ENCODE measurements around the gene NOS1AP. TPM values are rescaled to one million over a fixed set of nuclear protein-coding genes. Genes with fewer than 3 reads are reported as not detected.

The NOS1AP gene
- total RNA-seq, 4 donors from 2014 or later, result 0.99 to 9.0 (median 4.0) TPM

- WGBS, result 74% methylated on average over 5 of the region's 5 CpGs
- no peaks in the 10 kb centered on the region for H3K4me1 ChIP-seq
- no peaks in the 10 kb centered on the region for H3K9me3 ChIP-seq
- DNase-seq (ENCODE audit: extremely low spot score), result no peak
- H3K27ac ChIP-seq (replicated peaks in 1 of 4), result no peak overlapping the region
- intact Hi-C loops (cut with DNase I), result no loop called here
- H3K4me3 ChIP-seq, result no peak overlapping the region
- no peaks in the 10 kb centered on the region for H3K36me3 ChIP-seq
- TF ChIP-seq CTCF (IDR thresholded peaks at IDR 0.05) (no peak), POLR2A (IDR thresholded peaks at IDR 0.05; ENCODE audit: low read depth) (no peak), EP300 (IDR thresholded peaks at IDR 0.05) (no peak)
- H3K27me3 ChIP-seq, result no peaks in the 10 kb centered on the region
Observed at GRCh38 chr1:162145966-162146696, 76.6 kb downstream of the NOS1AP start.

GRCh38 chr1:162147760-162148159 lies 78.3 kb downstream of the NOS1AP start:
- 57% methylated on average over 1 of the region's 1 CpG for WGBS
- Histone ChIP-seq H3K36me3 (no peaks in the 10 kb centered on the region), H3K27me3 (no peaks in the 10 kb centered on the region), H3K9me3 (no peaks in the 10 kb centered on the region), H3K4me1 (no peaks in the 10 kb centered on the region), H3K27ac (replicated peaks in 1 of 4) (no peak overlapping the region), H3K4me3 (no peak overlapping the region)
- TF ChIP-seq CTCF (IDR thresholded peaks at IDR 0.05) (no peak), POLR2A (IDR thresholded peaks at IDR 0.05; ENCODE audit: low read depth) (no peak), EP300 (IDR thresholded peaks at IDR 0.05) (no peak), POLR2AphosphoS5 (IDR thresholded peaks at IDR 0.05) (no peak)
- DNase-seq (ENCODE audit: extremely low spot score), result no peak
- intact Hi-C loops (cut with DNase I), result no loop called here

GRCh38 chr1:162150112-162150511 lies 80.6 kb downstream of the NOS1AP start:
- no peak for TF ChIP-seq POLR2A (IDR thresholded peaks at IDR 0.05; ENCODE audit: low read depth)
- TF ChIP-seq EP300 (IDR thresholded peaks at IDR 0.05), result no peak
- no peak for TF ChIP-seq POLR2AphosphoS5 (IDR thresholded peaks at IDR 0.05)
- TF ChIP-seq CTCF (IDR thresholded peaks at IDR 0.05), result no peak
- H3K36me3 ChIP-seq, result no peaks in the 10 kb centered on the region
- H3K4me3 ChIP-seq, result no peak overlapping the region
- H3K4me1 ChIP-seq, result no peaks in the 10 kb centered on the region
- no peak overlapping the region for H3K27ac ChIP-seq (replicated peaks in 1 of 4)
- H3K9me3 ChIP-seq, result no peaks in the 10 kb centered on the region
- intact Hi-C loops (cut with DNase I), result no loop called here
- DNase-seq (ENCODE audit: extremely low spot score), result no peak
- H3K27me3 ChIP-seq, result no peaks in the 10 kb centered on the region

GRCh38 chr1:162151900-162152829 lies 82.7 kb downstream of the NOS1AP start:
- Histone ChIP-seq H3K36me3 (no peaks in the 10 kb centered on the region), H3K27me3 (no peaks in the 10 kb centered on the region), H3K4me1 (no peaks in the 10 kb centered on the region), H3K4me3 (no peak overlapping the region), H3K9me3 (no peaks in the 10 kb centered on the region), H3K27ac (replicated peaks in 1 of 4) (no peak overlapping the region)
- no peak for DNase-seq (ENCODE audit: extremely low spot score)
- WGBS, result 88% methylated on average over 7 of the region's 9 CpGs
- no peak for TF ChIP-seq POLR2AphosphoS5 (IDR thresholded peaks at IDR 0.05)
- TF ChIP-seq POLR2A (IDR thresholded peaks at IDR 0.05; ENCODE audit: low read depth), result no peak
- TF ChIP-seq CTCF (IDR thresholded peaks at IDR 0.05), result no peak
- no peak for TF ChIP-seq EP300 (IDR thresholded peaks at IDR 0.05)
- intact Hi-C loops (cut with DNase I), result no loop called here

Measured in esophagus muscularis mucosa (tissue), 4 donors.